ENCODE data around the gene PWWP2A. TPM values are rescaled to one million over a fixed set of nuclear protein-coding genes. Genes with fewer than 3 reads are reported as not detected.
A peak's percentile ranks its signal among the peaks of the same experiment; 100 is the strongest.

Gene PWWP2A
- total RNA-seq, 4 donors from 2014 or later = 18.3 to 34.7 (median 28.8) TPM

DNA sequence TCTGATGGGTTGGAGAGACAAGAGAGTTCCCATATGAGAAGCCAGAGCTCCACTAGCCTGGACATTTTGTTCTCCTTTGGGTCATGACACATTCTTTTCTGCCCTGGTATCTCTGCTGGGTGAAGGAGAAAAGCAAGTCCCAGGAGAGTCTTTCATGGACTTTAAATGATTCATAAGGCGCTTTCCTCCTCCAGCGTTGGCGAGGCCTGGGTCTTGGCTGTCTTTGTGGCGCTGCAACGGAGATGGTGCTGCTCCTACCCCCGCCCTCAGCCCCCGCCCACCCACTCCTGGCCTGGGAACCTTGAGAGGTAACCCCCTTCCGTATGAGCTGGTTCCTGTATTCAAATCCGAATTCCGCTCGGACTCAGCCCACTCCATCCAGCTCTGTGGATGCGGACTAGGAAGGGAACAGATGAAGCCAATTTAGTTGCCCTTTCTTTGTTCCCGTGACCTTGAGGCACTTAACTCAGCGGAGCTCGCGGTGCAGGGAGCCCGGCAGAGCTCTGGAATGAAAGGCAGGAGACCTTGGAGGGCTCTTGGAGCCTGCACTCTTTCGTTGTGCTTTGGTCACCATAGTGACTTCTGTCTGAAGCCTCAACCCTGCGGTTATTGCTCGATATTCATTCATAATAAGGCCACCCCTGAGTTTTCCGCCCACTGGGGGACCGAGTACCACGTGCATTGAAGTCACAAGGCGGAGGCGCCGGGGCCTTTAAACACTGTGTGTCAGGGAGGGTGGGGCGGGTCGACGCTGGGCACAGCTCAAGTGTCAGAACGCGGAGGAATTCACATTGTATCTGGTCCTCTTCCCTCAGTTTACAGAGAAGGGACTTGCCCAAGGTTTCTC, 14.0 kb upstream of the PWWP2A start:
- peak overlapping the region in 1 of 2 donors; percentile 19 for H3K4me3 ChIP-seq
- ATAC-seq = peak; percentile 62
- H3K4me1 ChIP-seq = peaks cover 0 to 17% (median 5%) of the 10 kb centered on the region in 3 donors
- WGBS, 2 donors (ENCODE audit: low coverage in 1 of 2) = 35% methylated on average over 11 of the region's 31 CpGs; no CpG with 5 or more reads in 1 of the 2 donors
- no peaks in the 10 kb centered on the region for H3K36me3 ChIP-seq
- TF ChIP-seq POLR2AphosphoS5 (IDR thresholded peaks at IDR 0.05) (no peak), EP300 (IDR thresholded peaks at IDR 0.05) (no peak)
- peak overlapping the region in 2 of 4 donors; percentile 38 to 49 for H3K27ac ChIP-seq
- no peaks in the 10 kb centered on the region for H3K9me3 ChIP-seq
- H3K27me3 ChIP-seq = no peaks in the 10 kb centered on the region

- Histone ChIP-seq H3K27ac (no peak overlapping the region), H3K4me1 (peaks cover 0 to 17% (median 5%) of the 10 kb centered on the region in 3 donors), H3K36me3 (no peaks in the 10 kb centered on the region), H3K4me3 (no peak overlapping the region), H3K9me3 (no peaks in the 10 kb centered on the region), H3K27me3 (no peaks in the 10 kb centered on the region)
- 58 to 79% methylated on average over 3 to 4 of the region's 6 CpGs for WGBS, 2 donors (ENCODE audit: low coverage in 1 of 2)
- no peak for ATAC-seq
- no peak for TF ChIP-seq POLR2A (IDR thresholded peaks at IDR 0.05)
Observed at GRCh38 chr5:160129841-160130240, 10.6 kb upstream of the PWWP2A start.

- H3K4me1 ChIP-seq = peaks cover 0 to 12% (median 5%) of the 10 kb centered on the region in 3 donors
- H3K4me3 ChIP-seq = no peak overlapping the region
- no peaks in the 10 kb centered on the region for H3K9me3 ChIP-seq
- H3K27me3 ChIP-seq = no peaks in the 10 kb centered on the region
- H3K27ac ChIP-seq = no peak overlapping the region
- ATAC-seq = no peak
- TF ChIP-seq POLR2AphosphoS5 (IDR thresholded peaks at IDR 0.05) = no peak
- 65 to 97% methylated on average over 4 to 7 of the region's 7 CpGs for WGBS, 2 donors (ENCODE audit: low coverage in 1 of 2)
- H3K36me3 ChIP-seq = no peaks in the 10 kb centered on the region
Observed at GRCh38 chr5:160128632-160129031, 9.4 kb upstream of the PWWP2A start.

DNA sequence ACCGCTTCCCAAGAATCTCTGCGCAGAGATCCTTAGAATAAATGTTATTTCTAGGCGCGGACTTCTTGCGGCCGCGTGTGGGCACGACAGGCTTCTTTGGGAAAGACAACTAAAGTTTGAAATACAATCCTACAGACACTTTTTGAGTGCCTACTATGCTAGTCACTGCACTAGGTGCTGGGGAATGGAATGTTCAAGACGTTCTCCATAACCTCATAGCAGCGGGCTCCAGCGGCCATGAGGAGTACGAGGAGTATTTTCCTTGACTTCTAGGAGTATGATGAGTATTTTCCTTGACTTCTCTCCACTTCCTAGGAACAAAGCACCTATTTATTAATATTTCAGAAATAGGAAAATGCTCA, 636 bp upstream of the PWWP2A start:
- ATAC-seq = no peak
- no peaks in the 10 kb centered on the region for H3K27me3 ChIP-seq
- no peaks in the 10 kb centered on the region for H3K9me3 ChIP-seq
- WGBS, 2 donors (ENCODE audit: low coverage in 1 of 2) = 5 to 6% methylated on average over 9 to 12 of the region's 12 CpGs
- H3K4me1 ChIP-seq = peaks cover 0 to 29% (median 8%) of the 10 kb centered on the region in 3 donors
- H3K36me3 ChIP-seq = peaks cover 0 to 27% of the 10 kb centered on the region in 2 donors
- TF ChIP-seq POLR2AphosphoS5 (IDR thresholded peaks at IDR 0.05) (no peak), POLR2A (IDR thresholded peaks at IDR 0.05) (no peak), EP300 (IDR thresholded peaks at IDR 0.05) (no peak)
- TF ChIP-seq, protein P1, sequence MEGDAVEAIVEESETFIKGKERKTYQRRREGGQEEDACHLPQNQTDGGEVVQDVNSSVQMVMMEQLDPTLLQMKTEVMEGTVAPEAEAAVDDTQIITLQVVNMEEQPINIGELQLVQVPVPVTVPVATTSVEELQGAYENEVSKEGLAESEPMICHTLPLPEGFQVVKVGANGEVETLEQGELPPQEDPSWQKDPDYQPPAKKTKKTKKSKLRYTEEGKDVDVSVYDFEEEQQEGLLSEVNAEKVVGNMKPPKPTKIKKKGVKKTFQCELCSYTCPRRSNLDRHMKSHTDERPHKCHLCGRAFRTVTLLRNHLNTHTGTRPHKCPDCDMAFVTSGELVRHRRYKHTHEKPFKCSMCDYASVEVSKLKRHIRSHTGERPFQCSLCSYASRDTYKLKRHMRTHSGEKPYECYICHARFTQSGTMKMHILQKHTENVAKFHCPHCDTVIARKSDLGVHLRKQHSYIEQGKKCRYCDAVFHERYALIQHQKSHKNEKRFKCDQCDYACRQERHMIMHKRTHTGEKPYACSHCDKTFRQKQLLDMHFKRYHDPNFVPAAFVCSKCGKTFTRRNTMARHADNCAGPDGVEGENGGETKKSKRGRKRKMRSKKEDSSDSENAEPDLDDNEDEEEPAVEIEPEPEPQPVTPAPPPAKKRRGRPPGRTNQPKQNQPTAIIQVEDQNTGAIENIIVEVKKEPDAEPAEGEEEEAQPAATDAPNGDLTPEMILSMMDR (IDR thresholded peaks at IDR 0.05) = peak in 3 of 4 experiments; percentile 39 to 59 (median 39)
- peak overlapping the region in 2 of 4 donors; percentile 36 to 65 for H3K27ac ChIP-seq
- no peak overlapping the region for H3K4me3 ChIP-seq

DNA sequence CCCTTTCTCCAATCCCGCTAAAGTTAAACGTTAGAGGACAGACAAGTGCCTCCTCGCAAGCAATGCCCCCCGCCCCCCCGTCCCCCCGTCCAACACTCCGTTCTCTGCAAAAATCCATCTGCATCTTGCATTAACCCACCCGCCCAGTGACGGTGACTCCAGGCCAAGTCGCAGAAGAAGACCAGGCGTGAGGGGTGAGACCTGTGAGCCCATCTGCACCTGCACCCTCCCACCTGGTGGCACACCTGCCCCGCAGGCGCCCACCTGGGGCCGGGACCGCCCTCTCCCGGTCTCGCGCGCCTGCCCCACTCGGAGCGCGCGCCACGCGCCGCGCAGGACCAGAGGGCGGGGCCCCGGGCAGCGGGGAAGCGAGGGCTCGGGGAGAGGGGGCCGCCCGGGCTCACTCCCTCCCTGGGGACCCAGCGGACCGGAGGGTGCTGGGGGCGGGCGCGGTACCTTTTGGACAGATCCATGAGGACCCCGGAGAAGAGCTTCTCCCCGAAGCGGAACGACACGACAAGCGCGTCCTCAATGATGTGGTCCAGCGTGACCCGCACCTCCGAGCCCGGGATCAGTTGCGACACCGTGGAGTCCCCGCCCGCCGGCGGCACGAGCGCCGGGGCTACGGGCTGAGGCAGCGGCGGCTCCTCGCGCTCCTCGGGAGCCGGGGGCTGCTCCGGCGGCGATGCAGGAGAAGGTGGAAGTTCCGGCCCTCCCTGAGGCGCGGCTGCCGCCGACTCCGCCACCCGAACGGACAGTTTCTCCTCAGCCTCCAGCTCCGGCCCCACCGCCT, 705 bp downstream of the PWWP2A start:
- H3K4me3 ChIP-seq = peak overlapping the region; percentile 95 to 99
- no peaks in the 10 kb centered on the region for H3K27me3 ChIP-seq
- 0 to 3% methylated on average over 6 to 10 of the region's 79 CpGs for WGBS, 2 donors (ENCODE audit: low coverage in 1 of 2)
- TF ChIP-seq POLR2AphosphoS5 (IDR thresholded peaks at IDR 0.05) (no peak), EP300 (IDR thresholded peaks at IDR 0.05) (no peak), POLR2A (IDR thresholded peaks at IDR 0.05) (no peak)
- H3K4me1 ChIP-seq = peaks cover 0 to 29% (median 8%) of the 10 kb centered on the region in 3 donors
- H3K36me3 ChIP-seq = peaks cover 0 to 37% of the 10 kb centered on the region in 2 donors
- ATAC-seq = peak; percentile 34
- H3K9me3 ChIP-seq = no peaks in the 10 kb centered on the region
- H3K27ac ChIP-seq = peak overlapping the region; percentile 95 to 100 (median 98)

DNA sequence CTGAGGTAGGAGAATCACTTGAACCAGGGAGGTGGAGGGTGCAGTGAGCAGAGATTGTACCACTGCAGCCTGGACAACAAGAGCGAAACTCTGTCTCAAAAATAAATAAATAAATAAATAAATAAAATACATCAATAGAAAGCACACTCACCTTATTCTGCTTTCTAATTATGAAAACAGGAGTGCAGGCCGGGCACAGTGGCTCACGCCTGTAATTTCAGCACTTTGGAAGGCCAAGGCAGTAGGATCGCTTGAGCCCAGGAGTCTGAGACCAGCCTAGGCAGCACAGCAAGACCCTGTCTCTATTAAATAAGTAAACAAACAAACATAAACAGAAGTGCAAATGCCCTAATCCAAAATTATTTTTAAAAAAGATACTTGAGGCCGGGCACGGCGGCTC, 2.3 kb downstream of the PWWP2A start:
- Histone ChIP-seq H3K4me1 (peaks cover 0 to 29% (median 8%) of the 10 kb centered on the region in 3 donors), H3K27ac (no peak overlapping the region), H3K36me3 (peaks cover 0 to 53% of the 10 kb centered on the region in 2 donors), H3K9me3 (no peaks in the 10 kb centered on the region), H3K27me3 (no peaks in the 10 kb centered on the region), H3K4me3 (no peak overlapping the region)
- 89 to 99% methylated on average over 6 to 7 of the region's 7 CpGs for WGBS, 2 donors (ENCODE audit: low coverage in 1 of 2)
- TF ChIP-seq POLR2AphosphoS5 (IDR thresholded peaks at IDR 0.05) (no peak), POLR2A (IDR thresholded peaks at IDR 0.05) (no peak), EP300 (IDR thresholded peaks at IDR 0.05) (no peak)
- TF ChIP-seq, protein P1 (IDR thresholded peaks at IDR 0.05) = no peak
- ATAC-seq = no peak
